OCI-LY1 (cell line): ENCODE results near the gene ROR1.

Source experiments
- H2AFZ ChIP-seq: fragments of 200-600 bp; sonication (generic), shearing (Covaris generic); 2 replicates; pipeline ENCODE4 v1.6.0; 2014; ENCODE audit warnings: antibody characterized with exemption, mild to moderate bottlenecking, low read length
- H3F3A ChIP-seq: fragments of 200-600 bp; sonication (generic), shearing (Covaris generic); 2 replicates; pipeline ENCODE4 v1.6.0; 2014; ENCODE audit warnings: mild to moderate bottlenecking, antibody characterized with exemption, low read length, moderate library complexity; ENCODE audit not compliant: insufficient read depth
- H3K27ac ChIP-seq: fragments of 200-600 bp; sonication (generic); 2 replicates; pipeline ENCODE4 v1.5.1; 2014; ENCODE audit warnings: low read length, mixed run types, mild to moderate bottlenecking, low read depth; ENCODE audit not compliant: poor library complexity, severe bottlenecking
- H3K27me3 ChIP-seq: fragments of 200-600 bp; sonication (generic); 2 replicates; pipeline ENCODE4 v1.6.0; 2014; ENCODE audit warnings: antibody characterized with exemption, mild to moderate bottlenecking, low read length, moderate library complexity; ENCODE audit not compliant: insufficient read depth
- H3K36me3 ChIP-seq: fragments of 200-600 bp; sonication (generic); 2 replicates; pipeline ENCODE4 v1.6.1; 2014; ENCODE audit warnings: mild to moderate bottlenecking, antibody characterized with exemption, low read length, moderate library complexity, mixed read lengths; ENCODE audit not compliant: insufficient read depth
- H3K4me1 ChIP-seq: fragments of 200-600 bp; sonication (generic); 2 replicates; pipeline ENCODE4 v1.5.1; 2014; ENCODE audit warnings: mild to moderate bottlenecking, low read length, moderate library complexity; ENCODE audit not compliant: insufficient read depth, severe bottlenecking
- H3K4me2 ChIP-seq: fragments of 200-600 bp; sonication (generic), shearing (Covaris generic); 2 replicates; pipeline ENCODE4 v1.6.1; 2014; ENCODE audit warnings: low read length
- H3K4me3 ChIP-seq: fragments of 200-600 bp; sonication (generic); 2 replicates; pipeline ENCODE4 v1.5.1; 2014; ENCODE audit warnings: low read length, low read depth, mild to moderate bottlenecking, mixed read lengths; ENCODE audit not compliant: poor library complexity, severe bottlenecking
- H3K79me2 ChIP-seq: fragments of 200-600 bp; shearing (Covaris generic); 2 replicates; pipeline ENCODE4 v1.6.1; 2016; ENCODE audit warnings: mixed run types, low read length, mixed read lengths; ENCODE audit not compliant: insufficient read depth
- H3K9ac ChIP-seq: fragments of 200-600 bp; sonication (generic), shearing (Covaris generic); 2 replicates; pipeline ENCODE4 v1.6.1; 2014; ENCODE audit warnings: mild to moderate bottlenecking, low read length, mixed read lengths
- H3K9me2 ChIP-seq: fragments of 200-600 bp; sonication (generic), shearing (Covaris generic); 2 replicates; pipeline ENCODE4 v1.6.1; 2014; ENCODE audit warnings: low read depth, mild to moderate bottlenecking, low read length, mixed read lengths
- H3K9me3 ChIP-seq: fragments of 200-600 bp; shearing (Covaris generic); 2 replicates; pipeline ENCODE4 v1.6.1; 2014; ENCODE audit warnings: low read length, mixed read lengths
- H4K20me1 ChIP-seq: fragments of 200-600 bp; sonication (generic), shearing (Covaris generic); 2 replicates; pipeline ENCODE4 v1.6.0; 2016; ENCODE audit warnings: mild to moderate bottlenecking, low read length; ENCODE audit not compliant: insufficient read depth
- EZH2 ChIP-seq: fragments of 200-600 bp; sonication (generic), shearing (Covaris generic); IDR thresholded peaks from 2 replicates; pipeline ENCODE4 v1.8.0; 2017; ENCODE audit warnings: borderline replicate concordance, mixed run types, mild to moderate bottlenecking, antibody characterized with exemption, low read length, moderate library complexity, mixed read lengths
- TF ChIP-seq, protein P1 (sequence below): fragments of 200-600 bp; sonication (generic), shearing (Covaris generic); IDR thresholded peaks from 2 replicates; pipeline ENCODE4 v1.5.1; 2017; ENCODE audit warnings: mild to moderate bottlenecking, antibody characterized with exemption, low read length, moderate library complexity, mixed read lengths

ROR1 gene

DNA sequence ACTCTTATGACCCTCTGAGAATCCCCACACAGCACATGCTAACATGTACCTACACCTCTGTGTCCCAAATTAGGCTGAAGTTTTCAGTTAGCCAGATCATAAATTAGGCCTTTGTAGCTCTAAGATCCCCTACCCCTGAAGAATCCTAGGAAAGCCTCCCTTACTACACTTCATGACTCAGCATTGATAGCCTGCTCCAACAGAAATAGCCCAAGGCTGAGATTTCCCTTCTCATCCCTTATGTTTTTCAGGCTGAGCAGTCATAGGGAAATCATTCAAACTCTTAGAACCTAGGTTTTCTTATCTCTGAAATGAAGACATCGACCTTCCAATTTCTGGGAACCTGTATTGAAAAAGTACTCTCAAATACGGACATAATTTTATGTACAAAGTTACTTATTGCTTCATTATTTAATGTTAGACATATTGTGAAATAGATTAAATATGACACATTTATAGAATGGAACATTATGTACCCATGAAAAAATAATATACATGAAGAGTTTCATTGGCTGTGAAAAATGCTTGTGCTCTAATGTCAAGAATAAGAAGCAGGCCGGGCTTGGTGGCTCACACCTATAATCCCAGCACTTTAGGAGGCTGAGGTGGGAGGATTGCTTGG, 307.2 kb downstream of the ROR1 start:
- Histone ChIP-seq H3K36me3 (no peaks in the 10 kb centered on the region), H3K4me1 (no peaks in the 10 kb centered on the region), H3K79me2 (no peaks in the 10 kb centered on the region), H3K9ac (no peak overlapping the region), H3K4me2 (no peak overlapping the region), H3K4me3 (no peak overlapping the region), H3F3A (no peaks in the 10 kb centered on the region), H3K9me2 (no peaks in the 10 kb centered on the region), H3K9me3 (no peaks in the 10 kb centered on the region), H4K20me1 (no peaks in the 10 kb centered on the region), H3K27ac (no peak overlapping the region), H3K27me3 (no peaks in the 10 kb centered on the region), H2AFZ (no peak overlapping the region)
- TF ChIP-seq, protein P1, sequence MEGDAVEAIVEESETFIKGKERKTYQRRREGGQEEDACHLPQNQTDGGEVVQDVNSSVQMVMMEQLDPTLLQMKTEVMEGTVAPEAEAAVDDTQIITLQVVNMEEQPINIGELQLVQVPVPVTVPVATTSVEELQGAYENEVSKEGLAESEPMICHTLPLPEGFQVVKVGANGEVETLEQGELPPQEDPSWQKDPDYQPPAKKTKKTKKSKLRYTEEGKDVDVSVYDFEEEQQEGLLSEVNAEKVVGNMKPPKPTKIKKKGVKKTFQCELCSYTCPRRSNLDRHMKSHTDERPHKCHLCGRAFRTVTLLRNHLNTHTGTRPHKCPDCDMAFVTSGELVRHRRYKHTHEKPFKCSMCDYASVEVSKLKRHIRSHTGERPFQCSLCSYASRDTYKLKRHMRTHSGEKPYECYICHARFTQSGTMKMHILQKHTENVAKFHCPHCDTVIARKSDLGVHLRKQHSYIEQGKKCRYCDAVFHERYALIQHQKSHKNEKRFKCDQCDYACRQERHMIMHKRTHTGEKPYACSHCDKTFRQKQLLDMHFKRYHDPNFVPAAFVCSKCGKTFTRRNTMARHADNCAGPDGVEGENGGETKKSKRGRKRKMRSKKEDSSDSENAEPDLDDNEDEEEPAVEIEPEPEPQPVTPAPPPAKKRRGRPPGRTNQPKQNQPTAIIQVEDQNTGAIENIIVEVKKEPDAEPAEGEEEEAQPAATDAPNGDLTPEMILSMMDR = no peak
- no peak for TF ChIP-seq EZH2

DNA sequence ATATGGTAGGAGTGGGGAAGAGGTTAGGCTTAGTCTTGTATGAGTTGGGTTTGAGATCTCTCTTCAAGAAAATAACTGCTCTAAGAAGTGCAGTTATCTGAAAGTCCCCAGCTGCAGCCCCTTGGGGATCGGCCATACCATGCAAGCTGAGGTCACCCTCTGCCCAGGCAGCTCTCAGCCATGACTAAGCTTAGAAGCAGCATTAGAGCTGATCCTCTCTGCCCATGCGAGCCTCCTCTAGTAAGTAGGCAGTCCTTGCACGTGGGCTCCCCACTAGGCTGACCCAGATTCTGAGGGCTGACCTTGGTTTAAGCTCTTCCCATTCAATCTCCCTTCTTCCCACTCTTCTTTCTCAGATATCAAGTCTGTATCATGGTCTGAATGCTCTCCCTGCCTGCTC, 308.6 kb downstream of the ROR1 start:
- Histone ChIP-seq H3K27me3 (no peaks in the 10 kb centered on the region), H3F3A (no peaks in the 10 kb centered on the region), H2AFZ (no peak overlapping the region), H4K20me1 (no peaks in the 10 kb centered on the region), H3K4me3 (no peak overlapping the region), H3K9ac (no peak overlapping the region), H3K9me2 (no peaks in the 10 kb centered on the region), H3K36me3 (no peaks in the 10 kb centered on the region), H3K79me2 (no peaks in the 10 kb centered on the region), H3K27ac (no peak overlapping the region), H3K4me1 (no peaks in the 10 kb centered on the region), H3K4me2 (no peak overlapping the region), H3K9me3 (no peaks in the 10 kb centered on the region)
- TF ChIP-seq EZH2 = no peak
- TF ChIP-seq, protein P1 = no peak

DNA sequence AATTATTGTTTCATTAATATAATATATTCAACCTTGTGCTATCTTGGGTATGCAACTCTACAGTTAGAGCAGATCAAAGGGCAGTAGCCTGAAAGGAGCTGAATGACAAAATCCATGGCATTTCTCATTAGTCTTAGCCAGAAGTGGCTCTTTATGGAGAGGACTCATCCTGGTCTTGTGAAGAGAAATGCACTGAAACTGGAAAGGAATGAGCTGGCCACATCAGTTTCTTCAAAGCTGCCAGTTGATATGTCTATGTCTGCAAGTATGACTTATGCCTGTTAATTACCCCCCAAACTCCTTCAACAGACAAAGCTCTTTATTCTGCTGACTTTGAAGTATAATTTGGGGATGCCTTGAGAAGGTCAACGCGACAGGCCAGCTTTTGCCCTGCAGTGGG, 310.6 kb downstream of the ROR1 start:
- Histone ChIP-seq H3K4me1 (no peaks in the 10 kb centered on the region), H2AFZ (no peak overlapping the region), H3K4me3 (no peak overlapping the region), H3K9me3 (no peaks in the 10 kb centered on the region), H3K4me2 (no peak overlapping the region), H3F3A (no peaks in the 10 kb centered on the region), H3K9ac (no peak overlapping the region), H3K9me2 (no peaks in the 10 kb centered on the region), H3K36me3 (no peaks in the 10 kb centered on the region), H3K27ac (no peak overlapping the region), H4K20me1 (no peaks in the 10 kb centered on the region), H3K27me3 (no peaks in the 10 kb centered on the region), H3K79me2 (no peaks in the 10 kb centered on the region)
- no peak for TF ChIP-seq EZH2
- TF ChIP-seq, protein P1 = no peak
